H9 (cell line): Measurements from ENCODE around the gene TFDP1. TPM values are rescaled to one million over a fixed set of nuclear protein-coding genes. Genes with fewer than 3 reads are reported as not detected.

Experiments
- DNase-seq: peaks from one replicate; pipeline ENCODE4 v3.0.0-alpha.2; 2017
- H2AFZ ChIP-seq: one replicate; pipeline ENCODE4 v1.6.1; 2013; ENCODE audit warnings: mild to moderate bottlenecking, low read length, control low read depth, moderate library complexity
- H2AK5ac ChIP-seq: 2 replicates; pipeline ENCODE4 v1.6.1; 2013; ENCODE audit warnings: low read length, control low read depth, mixed read lengths; ENCODE audit not compliant: insufficient read length
- H2BK120ac ChIP-seq: one replicate; pipeline ENCODE4 v1.6.1; 2013; ENCODE audit warnings: low read depth, mild to moderate bottlenecking, low read length, control low read depth, inconsistent platforms; ENCODE audit not compliant: poor library complexity, severe bottlenecking
- H2BK12ac ChIP-seq: 2 replicates; pipeline ENCODE4 v1.6.1; 2013; ENCODE audit warnings: low read length, control low read depth, mixed read lengths, low read depth; ENCODE audit not compliant: insufficient read length
- H2BK15ac ChIP-seq: 2 replicates; pipeline ENCODE4 v1.6.1; 2013; ENCODE audit warnings: low read depth, low read length, control low read depth
- H2BK20ac ChIP-seq: one replicate; pipeline ENCODE4 v1.6.1; 2013; ENCODE audit warnings: low read depth, mild to moderate bottlenecking, low read length, control low read depth, inconsistent platforms; ENCODE audit not compliant: poor library complexity, severe bottlenecking
- H2BK5ac ChIP-seq: 2 replicates; pipeline ENCODE4 v1.6.1; 2013; ENCODE audit warnings: low read length, control low read depth, mixed read lengths; ENCODE audit not compliant: insufficient read length
- H3K14ac ChIP-seq: 2 replicates; pipeline ENCODE4 v1.6.1; 2013; ENCODE audit warnings: low read length, control low read depth; ENCODE audit not compliant: insufficient read depth
- H3K18ac ChIP-seq: 2 replicates; pipeline ENCODE4 v1.6.1; 2013; ENCODE audit warnings: low read depth, mild to moderate bottlenecking, mixed read lengths, low read length, control low read depth; ENCODE audit not compliant: insufficient read length
- H3K23ac ChIP-seq: 2 replicates; pipeline ENCODE4 v1.6.1; 2013; ENCODE audit warnings: low read length, control low read depth, mixed read lengths, low read depth; ENCODE audit not compliant: insufficient read length
- H3K23me2 ChIP-seq: 2 replicates; pipeline ENCODE4 v1.6.1; 2013; ENCODE audit warnings: low read depth, mild to moderate bottlenecking, mixed read lengths, low read length, control low read depth; ENCODE audit not compliant: insufficient read length, poor library complexity, severe bottlenecking
- H3K27ac ChIP-seq: 2 replicates; pipeline ENCODE4 v1.5.1; 2013; ENCODE audit warnings: low read length, control low read depth, mixed read lengths, low read depth; ENCODE audit not compliant: insufficient read length
- H3K27me3 ChIP-seq: 2 replicates; pipeline ENCODE4 v1.6.1; 2013; ENCODE audit warnings: low read length, control low read depth, inconsistent platforms; ENCODE audit not compliant: insufficient read depth
- H3K4ac ChIP-seq: 2 replicates; pipeline ENCODE4 v1.6.1; 2013; ENCODE audit warnings: low read depth, mild to moderate bottlenecking, control low read depth, inconsistent platforms, low read length, moderate library complexity
- H3K4me1 ChIP-seq: 2 replicates; pipeline ENCODE4 v1.6.1; 2013; ENCODE audit warnings: low read length, control low read depth, inconsistent platforms; ENCODE audit not compliant: insufficient read depth
- H3K4me2 ChIP-seq: 2 replicates; pipeline ENCODE4 v1.6.1; 2013; ENCODE audit warnings: low read length, control low read depth, mixed read lengths; ENCODE audit not compliant: insufficient read length, insufficient read depth
- H3K56ac ChIP-seq: 2 replicates; pipeline ENCODE4 v1.6.1; 2013; ENCODE audit warnings: low read depth, mild to moderate bottlenecking, mixed read lengths, low read length, control low read depth; ENCODE audit not compliant: insufficient read length
- H3K79me1 ChIP-seq: 2 replicates; pipeline ENCODE4 v1.6.1; 2013; ENCODE audit warnings: low read depth, mild to moderate bottlenecking, moderate library complexity, low read length, control low read depth, inconsistent platforms; ENCODE audit not compliant: insufficient read depth, poor library complexity, severe bottlenecking
- H3K79me2 ChIP-seq: 2 replicates; pipeline ENCODE4 v1.6.1; 2013; ENCODE audit warnings: low read length, control low read depth, inconsistent platforms; ENCODE audit not compliant: insufficient read depth
- H3K9ac ChIP-seq: 2 replicates; pipeline ENCODE4 v1.6.1; 2013; ENCODE audit warnings: low read length, control low read depth, mixed read lengths; ENCODE audit not compliant: insufficient read length; ENCODE audit errors: extremely low read depth
- H3K9me3 ChIP-seq: one replicate; pipeline ENCODE4 v1.6.1; 2013; ENCODE audit warnings: low read depth, low read length, inconsistent platforms; ENCODE audit not compliant: control insufficient read depth
- H3T11ph ChIP-seq: one replicate; pipeline ENCODE4 v1.6.1; 2013; ENCODE audit warnings: mild to moderate bottlenecking, low read length, control low read depth, inconsistent platforms
- H4K20me1 ChIP-seq: one replicate; pipeline ENCODE4 v1.6.1; 2013; ENCODE audit not compliant: control insufficient read depth, insufficient read length, insufficient read depth
- H4K5ac ChIP-seq: 2 replicates; pipeline ENCODE4 v1.6.1; 2013; ENCODE audit warnings: low read depth, mild to moderate bottlenecking, mixed read lengths, low read length, control low read depth; ENCODE audit not compliant: insufficient read length
- H4K8ac ChIP-seq: replicated peaks from 2 replicates; pipeline ENCODE4 v1.6.1; 2013; ENCODE audit warnings: low read length, control low read depth, mixed read lengths, low read depth; ENCODE audit not compliant: insufficient read length
- H4K91ac ChIP-seq: 2 replicates; pipeline ENCODE4 v1.6.1; 2013; ENCODE audit warnings: low read depth, mild to moderate bottlenecking, moderate library complexity, mixed read lengths, low read length, control low read depth; ENCODE audit not compliant: insufficient read length
- H3K27ac Mint-ChIP-seq, 3 experiments: 2 replicates in 2 of 3; 3 replicates in 1 of 3; pipeline ENCODE4 v1.8.0; 2020 to 2021; ENCODE audit warnings: mixed read lengths in 3 of 3, mild to moderate bottlenecking in 1 of 3, moderate library complexity in 1 of 3
- H3K27me3 Mint-ChIP-seq: 2 replicates; pipeline ENCODE4 v1.8.0; 2021; ENCODE audit warnings: low read depth, mild to moderate bottlenecking, moderate library complexity, mixed read lengths
- H3K36me3 Mint-ChIP-seq, 3 experiments: 2 replicates in 2 of 3; 3 replicates in 1 of 3; pipeline ENCODE4 v1.8.0; 2020 to 2021; ENCODE audit warnings: low read depth in 3 of 3, mixed read lengths in 3 of 3; ENCODE audit not compliant: insufficient read depth in 1 of 3
- H3K4me1 Mint-ChIP-seq, 2 experiments: 2 replicates each; pipeline ENCODE4 v1.8.0; 2020; ENCODE audit warnings: mixed read lengths in 2 of 2
- H3K4me3 Mint-ChIP-seq, 2 experiments: 2 replicates in 1 of 2; 3 replicates in 1 of 2; pipeline ENCODE4 v1.8.0; 2020 to 2021; ENCODE audit warnings: mild to moderate bottlenecking in 2 of 2, mixed read lengths in 2 of 2, moderate library complexity in 1 of 2
- H3K9me3 Mint-ChIP-seq, 2 experiments: 2 replicates in 1 of 2; 3 replicates in 1 of 2; pipeline ENCODE4 v1.8.0; 2020; ENCODE audit warnings: mild to moderate bottlenecking in 2 of 2, mixed read lengths in 2 of 2, moderate library complexity in 1 of 2
- CTCF ChIP-seq: fragments of 200-600 bp; sonication (generic); conservative IDR thresholded peaks from 3 replicates; pipeline ENCODE4 v1.8.0; 2021; ENCODE audit warnings: antibody characterized with exemption, mild to moderate bottlenecking
- WGBS: extraction: QIAGEN DNeasy Blood & Tissue Kit; methylation state at CpG from one replicate; pipeline ENCODE4 v1.1.7; 2013; ENCODE audit warnings: missing lambda C conversion rate, low lambda C conversion rate, mixed read lengths; ENCODE audit not compliant: insufficient read length; ENCODE audit errors: extremely low coverage; 5-methylcytosine and 5-hydroxymethylcytosine counted together
- total RNA-seq: library from RNA; stranded (reverse); gene quantifications from 2 replicates; pipeline ENCODE4 v1.2.1, GENCODE V29; 2021

TFDP1 gene
- total RNA-seq, 1 experiment from 2014 or later: 111 TPM

GRCh38 chr13:113627136-113627535 lies 42.6 kb downstream of the TFDP1 start:
- Histone ChIP-seq H3K27ac (no peak overlapping the region), H2BK5ac (no peak overlapping the region), H2BK15ac (no peak overlapping the region), H3K4ac (no peak overlapping the region), H3K23me2 (no peaks in the 10 kb centered on the region), H3K18ac (no peak overlapping the region), H2BK120ac (no peak overlapping the region), H3K79me2 (no peaks in the 10 kb centered on the region; the same call in 1 of the 2 replicates), H3K4me2 (no peak overlapping the region), H2BK12ac (no peak overlapping the region), H3K27me3 (no peaks in the 10 kb centered on the region), H4K5ac (no peak overlapping the region), H3K56ac (no peak overlapping the region), H3K79me1 (no peaks in the 10 kb centered on the region), H3K4me1 (no peaks in the 10 kb centered on the region), H3T11ph (no peak overlapping the region), H3K9ac (no peak overlapping the region), H2BK20ac (no peak overlapping the region), H4K20me1 (no peaks in the 10 kb centered on the region), H3K23ac (no peak overlapping the region), H3K14ac (no peak overlapping the region), H2AFZ (no peak overlapping the region), H3K9me3 (no peaks in the 10 kb centered on the region), H2AK5ac (no peak overlapping the region), H4K8ac (no peak overlapping the region), H4K91ac (no peak overlapping the region)
- H3K4me3 Mint-ChIP-seq: no peak overlapping the region
- peaks cover 12 to 15% of the 10 kb centered on the region in 2 experiments for H3K9me3 Mint-ChIP-seq
- peaks cover 54 to 89% (median 75%) of the 10 kb centered on the region in 3 experiments for H3K36me3 Mint-ChIP-seq
- DNase-seq: no peak
- WGBS: no CpG with 5 or more reads among the region's 16 CpGs
- H3K4me1 Mint-ChIP-seq: 0 out of 4 replicates have a peak, but pooled peaks cover 0 to 2% of the 10 kb centered on the region in 2 experiments
- H3K27me3 Mint-ChIP-seq: no peaks in the 10 kb centered on the region
- peak overlapping the region; percentile 37 to 95 (median 82); a peak in 5 of 7 replicates for H3K27ac Mint-ChIP-seq
- TF ChIP-seq CTCF: no peak
